ENCODE data around the gene SPATA46.

GRCh38 chr1:162420120-162420519 is 43.5 kb upstream of the SPATA46 start:
- no peak for TF ChIP-seq POLR2A (IDR thresholded peaks at IDR 0.05)
- TF ChIP-seq, protein P1, sequence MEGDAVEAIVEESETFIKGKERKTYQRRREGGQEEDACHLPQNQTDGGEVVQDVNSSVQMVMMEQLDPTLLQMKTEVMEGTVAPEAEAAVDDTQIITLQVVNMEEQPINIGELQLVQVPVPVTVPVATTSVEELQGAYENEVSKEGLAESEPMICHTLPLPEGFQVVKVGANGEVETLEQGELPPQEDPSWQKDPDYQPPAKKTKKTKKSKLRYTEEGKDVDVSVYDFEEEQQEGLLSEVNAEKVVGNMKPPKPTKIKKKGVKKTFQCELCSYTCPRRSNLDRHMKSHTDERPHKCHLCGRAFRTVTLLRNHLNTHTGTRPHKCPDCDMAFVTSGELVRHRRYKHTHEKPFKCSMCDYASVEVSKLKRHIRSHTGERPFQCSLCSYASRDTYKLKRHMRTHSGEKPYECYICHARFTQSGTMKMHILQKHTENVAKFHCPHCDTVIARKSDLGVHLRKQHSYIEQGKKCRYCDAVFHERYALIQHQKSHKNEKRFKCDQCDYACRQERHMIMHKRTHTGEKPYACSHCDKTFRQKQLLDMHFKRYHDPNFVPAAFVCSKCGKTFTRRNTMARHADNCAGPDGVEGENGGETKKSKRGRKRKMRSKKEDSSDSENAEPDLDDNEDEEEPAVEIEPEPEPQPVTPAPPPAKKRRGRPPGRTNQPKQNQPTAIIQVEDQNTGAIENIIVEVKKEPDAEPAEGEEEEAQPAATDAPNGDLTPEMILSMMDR (IDR thresholded peaks at IDR 0.05), result no peak
